ENCODE results near the gene TCAP.

The TCAP gene

DNA sequence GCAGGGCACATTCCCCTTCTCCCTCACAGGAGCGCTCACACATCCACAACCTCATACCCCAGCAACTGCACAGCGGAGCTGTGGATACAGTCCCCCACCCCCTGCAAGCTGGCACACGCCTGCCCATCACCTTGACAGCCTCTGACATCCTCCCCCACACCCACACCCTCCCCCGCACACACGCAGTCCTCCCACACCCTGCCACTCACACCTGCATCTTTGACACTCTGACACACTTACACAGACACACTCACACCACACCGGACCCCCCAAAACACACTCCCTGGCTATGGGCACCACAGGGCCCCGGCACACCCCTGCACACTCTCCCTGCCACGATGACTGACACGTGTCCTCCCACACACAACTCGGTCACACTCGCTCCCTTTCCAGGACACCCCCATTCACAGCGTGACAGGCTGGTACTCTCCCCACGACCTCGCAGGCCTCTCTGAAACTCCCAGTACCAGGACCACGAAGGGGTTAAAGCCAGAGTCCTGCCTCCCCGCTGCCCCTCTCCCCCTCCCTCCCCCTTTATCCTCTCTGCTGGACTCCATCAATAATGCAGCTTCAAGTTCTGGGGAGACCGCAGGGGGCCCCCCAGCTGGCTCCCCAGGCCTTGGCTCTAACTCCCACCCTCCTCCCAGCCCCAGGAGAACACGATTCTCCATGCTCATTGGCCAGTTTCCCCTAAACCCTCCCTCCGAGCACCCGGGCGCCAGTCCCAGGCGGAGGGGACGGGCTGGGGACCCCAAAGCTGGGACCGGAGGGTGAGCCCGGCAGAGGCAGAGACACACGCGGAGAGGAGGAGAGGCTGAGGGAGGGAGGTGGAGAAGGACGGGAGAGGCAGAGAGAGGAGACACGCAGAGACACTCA lies 38.7 kb upstream of the TCAP start, which contains the start of gene PPP1R1B:
TSS of gene PPP1R1B (plus strand) at position 782 of the 876 bp plus-strand sequence. CDS start 441 bp downstream, outside the sequence.
- H3K4me3 ChIP-seq (ENCODE audit: low read depth, low read length): no peak within 1 kb of the TSS
- TF ChIP-seq, protein P1, sequence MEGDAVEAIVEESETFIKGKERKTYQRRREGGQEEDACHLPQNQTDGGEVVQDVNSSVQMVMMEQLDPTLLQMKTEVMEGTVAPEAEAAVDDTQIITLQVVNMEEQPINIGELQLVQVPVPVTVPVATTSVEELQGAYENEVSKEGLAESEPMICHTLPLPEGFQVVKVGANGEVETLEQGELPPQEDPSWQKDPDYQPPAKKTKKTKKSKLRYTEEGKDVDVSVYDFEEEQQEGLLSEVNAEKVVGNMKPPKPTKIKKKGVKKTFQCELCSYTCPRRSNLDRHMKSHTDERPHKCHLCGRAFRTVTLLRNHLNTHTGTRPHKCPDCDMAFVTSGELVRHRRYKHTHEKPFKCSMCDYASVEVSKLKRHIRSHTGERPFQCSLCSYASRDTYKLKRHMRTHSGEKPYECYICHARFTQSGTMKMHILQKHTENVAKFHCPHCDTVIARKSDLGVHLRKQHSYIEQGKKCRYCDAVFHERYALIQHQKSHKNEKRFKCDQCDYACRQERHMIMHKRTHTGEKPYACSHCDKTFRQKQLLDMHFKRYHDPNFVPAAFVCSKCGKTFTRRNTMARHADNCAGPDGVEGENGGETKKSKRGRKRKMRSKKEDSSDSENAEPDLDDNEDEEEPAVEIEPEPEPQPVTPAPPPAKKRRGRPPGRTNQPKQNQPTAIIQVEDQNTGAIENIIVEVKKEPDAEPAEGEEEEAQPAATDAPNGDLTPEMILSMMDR (IDR thresholded peaks at IDR 0.05; ENCODE audit: borderline replicate concordance, insufficient read depth, low read depth, low read length): no peak

DNA sequence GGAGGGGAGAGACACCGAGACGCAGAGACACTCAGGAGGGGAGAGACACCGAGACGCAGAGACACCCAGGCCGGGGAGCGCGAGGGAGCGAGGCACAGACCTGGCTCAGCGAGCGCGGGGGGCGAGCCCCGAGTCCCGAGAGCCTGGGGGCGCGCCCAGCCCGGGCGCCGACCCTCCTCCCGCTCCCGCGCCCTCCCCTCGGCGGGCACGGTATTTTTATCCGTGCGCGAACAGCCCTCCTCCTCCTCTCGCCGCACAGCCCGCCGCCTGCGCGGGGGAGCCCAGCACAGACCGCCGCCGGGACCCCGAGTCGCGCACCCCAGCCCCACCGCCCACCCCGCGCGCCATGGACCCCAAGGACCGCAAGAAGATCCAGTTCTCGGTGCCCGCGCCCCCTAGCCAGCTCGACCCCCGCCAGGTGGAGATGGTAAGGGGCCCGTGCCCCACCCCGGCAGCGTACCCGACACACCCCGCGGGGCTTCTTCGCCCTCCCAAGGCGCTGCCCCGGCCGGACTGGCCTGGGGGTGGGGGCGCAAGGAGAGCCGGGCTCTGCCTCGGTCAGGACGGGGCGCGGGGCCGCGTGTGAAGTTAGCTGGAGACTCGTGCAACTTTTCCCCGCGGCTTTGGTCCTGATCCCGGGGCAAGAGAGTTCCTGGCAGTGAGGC lies 38.0 kb upstream of the TCAP start:
- no peak overlapping the region for H3K4me3 ChIP-seq (ENCODE audit: low read depth, low read length)
- TF ChIP-seq, protein P1 (IDR thresholded peaks at IDR 0.05; ENCODE audit: borderline replicate concordance, insufficient read depth, low read depth, low read length): no peak

DNA sequence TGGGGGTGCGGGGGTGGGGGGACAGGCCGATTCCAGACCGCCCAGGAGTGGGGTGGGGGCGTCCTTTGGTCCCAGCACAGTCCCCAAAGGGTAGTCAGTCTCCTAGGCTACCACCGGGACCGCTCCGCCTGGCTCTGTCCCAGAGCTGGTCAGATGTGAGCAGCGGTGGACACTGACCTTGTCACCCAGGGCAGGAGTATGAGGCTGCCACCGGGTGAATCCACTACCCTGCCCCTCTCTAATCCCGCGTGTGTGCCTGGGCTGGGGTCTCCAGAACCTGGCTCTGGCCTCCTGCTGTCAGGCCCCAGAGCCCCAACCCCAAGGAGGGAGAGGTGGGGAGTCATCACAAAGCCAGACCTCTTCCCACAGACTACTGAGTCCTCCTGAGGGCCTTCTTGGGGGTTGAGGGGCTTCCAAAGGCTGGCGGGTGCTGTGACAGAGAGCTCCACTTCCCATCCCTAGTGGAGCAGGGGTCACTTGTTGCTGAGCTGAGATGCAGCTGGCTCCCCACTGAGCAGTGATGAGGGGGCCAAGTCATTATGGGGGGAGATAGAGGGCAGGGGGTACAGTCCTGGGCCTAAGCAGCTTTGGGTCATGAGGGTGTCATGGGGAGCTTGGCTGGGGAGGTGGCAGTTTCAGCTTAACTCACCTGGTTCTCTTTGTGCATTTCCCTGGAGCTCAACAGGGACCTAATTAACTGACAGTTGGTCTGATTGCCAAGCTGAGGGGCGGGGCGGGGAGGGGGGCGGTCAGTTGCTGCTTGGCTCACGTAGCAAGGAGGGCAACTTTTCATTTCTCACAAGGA lies 37.2 kb upstream of the TCAP start:
- TF ChIP-seq, protein P1 (IDR thresholded peaks at IDR 0.05; ENCODE audit: borderline replicate concordance, insufficient read depth, low read depth, low read length): no peak
- no peak overlapping the region for H3K4me3 ChIP-seq (ENCODE audit: low read depth, low read length)

DNA sequence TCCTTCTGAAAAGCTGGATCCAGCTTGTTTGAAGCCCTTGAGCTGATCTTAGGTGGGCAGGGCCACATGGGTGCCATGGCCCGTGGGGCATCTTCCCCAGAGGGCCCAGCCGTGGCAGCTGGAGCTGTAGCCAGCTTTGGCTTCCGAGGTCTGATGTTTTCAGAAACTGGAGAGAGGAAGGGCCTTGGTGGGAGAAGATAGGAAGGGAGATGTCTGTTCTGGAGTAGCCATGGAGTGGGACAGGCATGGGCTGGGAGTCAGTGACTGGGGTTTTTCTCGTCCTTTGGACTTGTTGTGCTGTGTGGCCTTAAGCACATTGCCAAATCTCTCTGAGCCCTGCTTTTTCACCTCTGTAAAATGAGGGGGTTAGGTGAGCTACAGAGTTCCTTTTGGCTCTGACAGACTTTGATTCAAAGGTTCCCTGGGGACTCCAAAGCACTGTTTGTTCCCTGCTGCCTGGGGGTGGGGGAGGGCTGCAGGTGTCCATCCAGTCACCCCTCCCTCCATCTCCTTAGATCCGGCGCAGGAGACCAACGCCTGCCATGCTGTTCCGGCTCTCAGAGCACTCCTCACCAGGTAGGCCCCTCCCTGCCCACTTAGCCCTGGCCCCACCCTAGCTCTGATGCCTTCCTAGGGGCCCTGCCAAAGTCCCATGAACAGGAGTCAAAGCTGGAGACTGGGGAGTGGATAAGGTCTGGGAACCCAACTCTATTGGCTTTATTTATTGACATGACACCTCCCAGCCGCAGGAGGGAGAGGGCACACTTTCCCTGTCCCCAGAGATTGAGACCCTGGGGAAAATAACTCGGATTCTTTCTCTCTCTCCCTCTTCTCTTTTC lies 36.3 kb upstream of the TCAP start:
- no peak overlapping the region for H3K4me3 ChIP-seq (ENCODE audit: low read depth, low read length)
- TF ChIP-seq, protein P1 (IDR thresholded peaks at IDR 0.05; ENCODE audit: borderline replicate concordance, insufficient read depth, low read depth, low read length): no peak

DNA sequence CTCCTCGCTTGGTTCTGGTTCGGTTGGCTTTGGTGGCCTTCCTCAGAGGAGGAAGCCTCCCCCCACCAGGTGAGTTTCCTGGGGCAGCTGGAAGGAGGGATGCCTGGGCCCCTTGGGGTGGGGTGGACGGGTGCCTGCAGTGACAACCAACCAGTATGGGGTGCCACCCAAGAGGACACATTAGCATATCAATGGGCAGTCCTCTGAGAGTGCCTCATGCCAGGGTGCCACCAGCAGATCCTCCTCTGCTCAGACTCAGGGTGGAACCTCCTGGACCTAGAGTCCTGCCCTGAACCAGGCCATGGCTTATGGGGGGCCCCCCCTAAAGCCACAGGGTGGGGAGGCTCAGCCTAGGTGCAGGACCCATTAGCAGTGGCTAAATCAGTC lies 35.7 kb upstream of the TCAP start:
- no peak overlapping the region for H3K4me3 ChIP-seq (ENCODE audit: low read depth, low read length)
- TF ChIP-seq, protein P1 (IDR thresholded peaks at IDR 0.05; ENCODE audit: borderline replicate concordance, insufficient read depth, low read depth, low read length): no peak

DNA sequence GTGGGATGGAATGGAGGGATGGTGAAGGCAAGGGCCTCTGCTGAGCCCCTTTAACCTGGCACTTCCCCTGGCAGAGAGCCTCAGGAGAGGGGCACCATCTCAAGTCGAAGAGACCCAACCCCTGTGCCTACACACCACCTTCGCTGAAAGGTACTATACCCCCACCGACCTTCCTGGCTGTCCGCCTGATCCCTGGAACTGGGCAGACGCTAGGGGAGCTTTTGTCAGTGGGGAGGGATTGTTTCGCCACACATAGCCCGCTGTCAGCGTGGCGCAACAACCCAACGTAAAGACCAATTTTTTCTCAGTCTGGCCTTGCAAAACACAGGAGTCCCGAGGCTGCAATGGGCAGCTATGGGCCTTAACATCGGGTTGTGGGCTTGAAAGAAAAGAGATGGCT lies 35.3 kb upstream of the TCAP start:
- H3K4me3 ChIP-seq (ENCODE audit: low read depth, low read length): no peak overlapping the region
- TF ChIP-seq, protein P1 (IDR thresholded peaks at IDR 0.05; ENCODE audit: borderline replicate concordance, insufficient read depth, low read depth, low read length): no peak
